ENCODE data around the gene ANO3. TPM values are rescaled to one million over a fixed set of nuclear protein-coding genes. Genes with fewer than 3 reads are reported as not detected.

The ANO3 gene
- total and polyA plus RNA-seq, 2 donors from 2014 or later, result 0.30 to 1.5 TPM

DNA sequence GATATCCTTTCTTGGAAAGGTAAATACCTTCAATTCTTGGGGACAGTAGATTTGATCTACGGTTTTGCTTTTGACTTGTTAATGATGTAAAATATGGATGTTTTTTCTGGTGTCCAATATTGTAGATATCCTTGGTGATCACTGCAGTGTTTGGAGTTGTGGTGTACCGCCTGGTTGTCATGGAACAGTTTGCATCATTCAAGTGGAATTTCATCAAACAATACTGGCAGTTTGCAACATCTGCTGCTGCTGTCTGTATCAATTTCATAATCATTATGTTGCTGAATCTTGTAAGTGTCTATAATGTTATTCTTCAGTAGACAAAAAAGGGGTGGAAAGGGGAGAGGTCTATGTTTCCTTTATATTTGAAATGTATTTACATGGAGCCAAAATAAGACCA lies 267.5 kb downstream of the ANO3 start:
- DNase-seq (no peak), FAIRE-seq (no peak)
- Histone ChIP-seq H3K4me1 (ENCODE audit: control insufficient read depth in 2 of 3, insufficient read depth in 2 of 3, low read depth in 1 of 3, low read length in 3 of 3) (no peaks in the 10 kb centered on the region), H3K36me3 (ENCODE audit: control insufficient read depth in 2 of 3, insufficient read depth in 3 of 3, low read length in 3 of 3) (no peaks in the 10 kb centered on the region), H3K9me3 (ENCODE audit: control insufficient read depth in 2 of 3, insufficient read depth in 1 of 3, low read length in 3 of 3) (no peaks in the 10 kb centered on the region), H3K27me3 (ENCODE audit: control insufficient read depth, insufficient read depth, low read length) (no peaks in the 10 kb centered on the region), H3K4me3 (ENCODE audit: low read length in 3 of 3) (no peak overlapping the region), H3K9ac (ENCODE audit: low read length in 3 of 3) (no peak overlapping the region), H3K27ac (ENCODE audit: low read depth in 2 of 2, low read length in 2 of 2) (no peak overlapping the region)
- intact Hi-C loops (cut with DNase I), result no loop called here
- TF ChIP-seq CTCF (IDR thresholded peaks at IDR 0.05; ENCODE audit: borderline replicate concordance, extremely low read depth, insufficient read depth), result no peak

GRCh38 chr11:26599876-26600434 lies 268.0 kb downstream of the ANO3 start:
- H3K9ac ChIP-seq (ENCODE audit: low read length in 3 of 3), result no peak overlapping the region
- intact Hi-C loops (cut with DNase I), result no loop called here
- no peaks in the 10 kb centered on the region for H3K27me3 ChIP-seq (ENCODE audit: control insufficient read depth, insufficient read depth, low read length)
- no peaks in the 10 kb centered on the region for H3K4me1 ChIP-seq (ENCODE audit: control insufficient read depth in 2 of 3, insufficient read depth in 2 of 3, low read depth in 1 of 3, low read length in 3 of 3)
- DNase-seq, result no peak
- H3K36me3 ChIP-seq (ENCODE audit: control insufficient read depth in 2 of 3, insufficient read depth in 3 of 3, low read length in 3 of 3), result no peaks in the 10 kb centered on the region
- H3K9me3 ChIP-seq (ENCODE audit: control insufficient read depth in 2 of 3, insufficient read depth in 1 of 3, low read length in 3 of 3), result no peaks in the 10 kb centered on the region
- H3K27ac ChIP-seq (ENCODE audit: low read depth in 2 of 2, low read length in 2 of 2), result no peak overlapping the region
- TF ChIP-seq CTCF (IDR thresholded peaks at IDR 0.05; ENCODE audit: borderline replicate concordance, extremely low read depth, insufficient read depth), result no peak
- no peak for FAIRE-seq
- no peak overlapping the region for H3K4me3 ChIP-seq (ENCODE audit: low read length in 3 of 3)

- DNase-seq (no peak), FAIRE-seq (no peak)
- Histone ChIP-seq H3K4me3 (ENCODE audit: low read length in 3 of 3) (no peak overlapping the region), H3K27me3 (ENCODE audit: control insufficient read depth, insufficient read depth, low read length) (no peaks in the 10 kb centered on the region), H3K27ac (ENCODE audit: low read depth in 2 of 2, low read length in 2 of 2) (no peak overlapping the region), H3K36me3 (ENCODE audit: control insufficient read depth in 2 of 3, insufficient read depth in 3 of 3, low read length in 3 of 3) (no peaks in the 10 kb centered on the region), H3K9ac (ENCODE audit: low read length in 3 of 3) (no peak overlapping the region), H3K9me3 (ENCODE audit: control insufficient read depth in 2 of 3, insufficient read depth in 1 of 3, low read length in 3 of 3) (no peaks in the 10 kb centered on the region), H3K4me1 (ENCODE audit: control insufficient read depth in 2 of 3, insufficient read depth in 2 of 3, low read depth in 1 of 3, low read length in 3 of 3) (no peaks in the 10 kb centered on the region)
- TF ChIP-seq CTCF (IDR thresholded peaks at IDR 0.05; ENCODE audit: borderline replicate concordance, extremely low read depth, insufficient read depth), result no peak
- intact Hi-C loops (cut with DNase I), result no loop called here
These were observed 276.0 kb downstream of the ANO3 start for GRCh38 chr11:26607725-26608506.
